ENCODE data around the gene CENPW. TPM values are rescaled to one million over a fixed set of nuclear protein-coding genes. Genes with fewer than 3 reads are reported as not detected.

The CENPW gene
- polyA plus RNA-seq, 1 donor (not counting 4 experiments of a cell fraction or from before 2014, with no cell fraction given): 20.9 TPM

- no peaks in the 10 kb centered on the region for H3K79me2 ChIP-seq (ENCODE audit: control insufficient read depth, insufficient read depth, low read length)
- H3K9me1 ChIP-seq (ENCODE audit: control insufficient read depth, extremely low read depth, insufficient read depth, low read length): no peaks in the 10 kb centered on the region
- H2AFZ ChIP-seq (ENCODE audit: control insufficient read depth, low read length): no peak overlapping the region
- H3K27ac ChIP-seq (ENCODE audit: control insufficient read depth, insufficient read depth, low read length): no peak overlapping the region
- H3K36me3 ChIP-seq (ENCODE audit: control insufficient read depth in 2 of 2, extremely low read depth in 1 of 2, insufficient read depth in 2 of 2, low read length in 2 of 2): no peaks in the 10 kb centered on the region
- H3K9me3 ChIP-seq (ENCODE audit: control insufficient read depth, low read depth, low read length): no peaks in the 10 kb centered on the region
- TF ChIP-seq, protein P1, sequence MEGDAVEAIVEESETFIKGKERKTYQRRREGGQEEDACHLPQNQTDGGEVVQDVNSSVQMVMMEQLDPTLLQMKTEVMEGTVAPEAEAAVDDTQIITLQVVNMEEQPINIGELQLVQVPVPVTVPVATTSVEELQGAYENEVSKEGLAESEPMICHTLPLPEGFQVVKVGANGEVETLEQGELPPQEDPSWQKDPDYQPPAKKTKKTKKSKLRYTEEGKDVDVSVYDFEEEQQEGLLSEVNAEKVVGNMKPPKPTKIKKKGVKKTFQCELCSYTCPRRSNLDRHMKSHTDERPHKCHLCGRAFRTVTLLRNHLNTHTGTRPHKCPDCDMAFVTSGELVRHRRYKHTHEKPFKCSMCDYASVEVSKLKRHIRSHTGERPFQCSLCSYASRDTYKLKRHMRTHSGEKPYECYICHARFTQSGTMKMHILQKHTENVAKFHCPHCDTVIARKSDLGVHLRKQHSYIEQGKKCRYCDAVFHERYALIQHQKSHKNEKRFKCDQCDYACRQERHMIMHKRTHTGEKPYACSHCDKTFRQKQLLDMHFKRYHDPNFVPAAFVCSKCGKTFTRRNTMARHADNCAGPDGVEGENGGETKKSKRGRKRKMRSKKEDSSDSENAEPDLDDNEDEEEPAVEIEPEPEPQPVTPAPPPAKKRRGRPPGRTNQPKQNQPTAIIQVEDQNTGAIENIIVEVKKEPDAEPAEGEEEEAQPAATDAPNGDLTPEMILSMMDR (optimal IDR thresholded peaks at IDR 0.05 in 1 of 3, IDR thresholded peaks at IDR 0.05 in 1 of 3, conservative IDR thresholded peaks at IDR 0.05 in 1 of 3; ENCODE audit: extremely low read depth in 1 of 3, insufficient read depth in 2 of 3, low read length in 3 of 3): no peak
- no peak for TF ChIP-seq EZH2 (IDR thresholded peaks at IDR 0.05; ENCODE audit: low read length)
- no peaks in the 10 kb centered on the region for H3K4me1 ChIP-seq (ENCODE audit: control insufficient read depth, extremely low read depth, insufficient read depth, low read length)
- no peak overlapping the region for H3K4me2 ChIP-seq (ENCODE audit: control insufficient read depth, extremely low read depth, insufficient read depth, low read depth, low read length)
- no peak overlapping the region for H3K4me3 ChIP-seq (ENCODE audit: control insufficient read depth in 2 of 3, extremely low read depth in 1 of 3, insufficient read depth in 2 of 3, low read depth in 1 of 3, low read length in 3 of 3)
- FAIRE-seq (no peak), DNase-seq (ENCODE audit: low read depth, low spot score) (no peak)
- H3K9ac ChIP-seq (ENCODE audit: control insufficient read depth, extremely low read depth, insufficient read depth, low read length): no peak overlapping the region
- no peaks in the 10 kb centered on the region for H3K27me3 ChIP-seq (ENCODE audit: control insufficient read depth, extremely low read depth, insufficient read depth, low read length)
- dilution Hi-C loops (cut with MboI; ENCODE audit: extremely low pct_ligation_motif_present, low sequenced_read_pairs): no loop called here
- H4K20me1 ChIP-seq (ENCODE audit: control insufficient read depth, extremely low read depth, insufficient read depth, low read length): no peaks in the 10 kb centered on the region
Observed at GRCh38 chr6:126380072-126380583, 40.2 kb downstream of the CENPW start.

DNA sequence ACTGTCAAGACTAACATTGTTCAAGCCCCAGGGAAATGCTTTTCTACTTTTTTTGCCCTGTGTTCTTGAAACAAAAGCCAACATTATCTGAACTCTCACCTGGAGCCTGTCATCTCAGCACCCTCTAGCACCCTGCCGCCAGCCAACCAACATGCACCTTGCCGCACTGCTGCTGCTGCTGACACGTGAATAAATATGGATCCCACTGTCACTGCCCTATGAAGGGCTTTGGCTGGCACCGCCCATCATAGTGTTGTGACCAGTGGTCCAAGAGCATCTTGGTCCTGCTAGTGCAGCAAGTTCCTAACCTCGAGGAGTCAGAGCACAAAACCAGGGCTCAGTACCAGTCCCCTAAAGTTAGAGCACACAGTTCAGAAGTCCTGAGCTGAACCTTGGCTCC lies 41.6 kb downstream of the CENPW start:
- Histone ChIP-seq H3K4me1 (ENCODE audit: control insufficient read depth, extremely low read depth, insufficient read depth, low read length) (no peaks in the 10 kb centered on the region), H3K9me1 (ENCODE audit: control insufficient read depth, extremely low read depth, insufficient read depth, low read length) (no peaks in the 10 kb centered on the region), H3K27ac (ENCODE audit: control insufficient read depth, insufficient read depth, low read length) (no peak overlapping the region), H3K4me3 (ENCODE audit: control insufficient read depth in 2 of 3, extremely low read depth in 1 of 3, insufficient read depth in 2 of 3, low read depth in 1 of 3, low read length in 3 of 3) (no peak overlapping the region), H3K9me3 (ENCODE audit: control insufficient read depth, low read depth, low read length) (no peaks in the 10 kb centered on the region), H4K20me1 (ENCODE audit: control insufficient read depth, extremely low read depth, insufficient read depth, low read length) (no peaks in the 10 kb centered on the region), H3K79me2 (ENCODE audit: control insufficient read depth, insufficient read depth, low read length) (no peaks in the 10 kb centered on the region), H2AFZ (ENCODE audit: control insufficient read depth, low read length) (no peak overlapping the region), H3K9ac (ENCODE audit: control insufficient read depth, extremely low read depth, insufficient read depth, low read length) (no peak overlapping the region), H3K27me3 (ENCODE audit: control insufficient read depth, extremely low read depth, insufficient read depth, low read length) (no peaks in the 10 kb centered on the region), H3K4me2 (ENCODE audit: control insufficient read depth, extremely low read depth, insufficient read depth, low read depth, low read length) (no peak overlapping the region), H3K36me3 (ENCODE audit: control insufficient read depth in 2 of 2, extremely low read depth in 1 of 2, insufficient read depth in 2 of 2, low read length in 2 of 2) (no peaks in the 10 kb centered on the region)
- DNase-seq (ENCODE audit: low read depth, low spot score): no peak
- dilution Hi-C loops (cut with MboI; ENCODE audit: extremely low pct_ligation_motif_present, low sequenced_read_pairs): no loop called here
- FAIRE-seq: no peak
- TF ChIP-seq, protein P1 (optimal IDR thresholded peaks at IDR 0.05 in 1 of 3, IDR thresholded peaks at IDR 0.05 in 1 of 3, conservative IDR thresholded peaks at IDR 0.05 in 1 of 3; ENCODE audit: extremely low read depth in 1 of 3, insufficient read depth in 2 of 3, low read length in 3 of 3): no peak
- no peak for TF ChIP-seq EZH2 (IDR thresholded peaks at IDR 0.05; ENCODE audit: low read length)

Data from keratinocyte (primary cell).